WTC11 (cell line): ENCODE measurements around the gene SPN. TPM values are rescaled to one million over a fixed set of nuclear protein-coding genes. Genes with fewer than 3 reads are reported as not detected.

Experiments used
- ATAC-seq: fragments of 200-7000 bp; cut with Tn5 transposase; 2 replicates; pipeline ENCODE4 v1.10.0; 2021; ENCODE audit warnings: mild to moderate bottlenecking, moderate library complexity
- CTCF ChIA-PET: fragments of 300-600 bp; sonication (Branson Sonifier 250); formaldehyde crosslinking; loops from one replicate; lab custom pipeline; 2021; ENCODE audit warnings: antibody characterized with exemption; lab: Charles Lee
- POLR2A ChIA-PET: fragments of 350-600 bp; sonication (Branson Sonifier 250); formaldehyde crosslinking; loops from one replicate; lab custom pipeline; 2021; ENCODE audit warnings: antibody characterized with exemption; lab: Charles Lee
- DNase-seq: peaks from one replicate; pipeline ENCODE4 v3.0.0; 2021; ENCODE audit warnings: low spot score
- H3K27ac Mint-ChIP-seq: 2 replicates; pipeline ENCODE4 v1.8.0; 2021; ENCODE audit warnings: mixed read lengths
- H3K27me3 Mint-ChIP-seq: 2 replicates; pipeline ENCODE4 v1.8.0; 2021; ENCODE audit warnings: low read depth, mild to moderate bottlenecking, moderate library complexity, mixed read lengths
- H3K36me3 Mint-ChIP-seq: 2 replicates; pipeline ENCODE4 v1.8.0; 2021; ENCODE audit warnings: mixed read lengths
- H3K4me1 Mint-ChIP-seq: 2 replicates; pipeline ENCODE4 v1.8.0; 2022; ENCODE audit warnings: mixed read lengths
- H3K4me3 Mint-ChIP-seq: 2 replicates; pipeline ENCODE4 v1.8.0; 2021; ENCODE audit warnings: mild to moderate bottlenecking, moderate library complexity, mixed read lengths
- H3K9me3 Mint-ChIP-seq: 2 replicates; pipeline ENCODE4 v1.8.0; 2021; ENCODE audit warnings: mixed read lengths
- AR ChIP-seq: fragments of 250-450 bp; sonication (Bioruptor Pico); IDR thresholded peaks from 2 replicates; pipeline ENCODE4 v1.9.0; 2021; ENCODE audit warnings: mild to moderate bottlenecking
- ARID4B ChIP-seq: sonication (generic); formaldehyde crosslinking; IDR thresholded peaks from 2 replicates; pipeline ENCODE4 v1.8.0; 2023; ENCODE audit warnings: missing genetic modification reagents, mild to moderate bottlenecking, borderline replicate concordance
- ATF1 ChIP-seq: sonication (generic); formaldehyde crosslinking; IDR thresholded peaks from 2 replicates; pipeline ENCODE4 v1.8.1; 2023; ENCODE audit warnings: mild to moderate bottlenecking, moderate library complexity, missing genetic modification reagents
- ATF3 ChIP-seq: sonication (generic); formaldehyde crosslinking; conservative IDR thresholded peaks from 2 replicates; pipeline ENCODE4 v1.8.1; 2022; ENCODE audit warnings: mild to moderate bottlenecking, missing genetic modification reagents
- CBFB ChIP-seq: sonication (generic); formaldehyde crosslinking; IDR thresholded peaks from 2 replicates; pipeline ENCODE4 v1.8.1; 2022; ENCODE audit warnings: mild to moderate bottlenecking, low read depth, missing genetic modification reagents
- E2F4 ChIP-seq: sonication (generic); formaldehyde crosslinking; IDR thresholded peaks from 2 replicates; pipeline ENCODE4 v1.8.1; 2022; ENCODE audit warnings: low read depth, mild to moderate bottlenecking, moderate library complexity, missing genetic modification reagents, borderline replicate concordance
- EMX1 ChIP-seq: fragments of 250-450 bp; sonication (Bioruptor Pico); IDR thresholded peaks from 2 replicates; pipeline ENCODE4 v1.8.0; 2021; ENCODE audit warnings: mild to moderate bottlenecking
- FOXK1 ChIP-seq: sonication (generic); formaldehyde crosslinking; IDR thresholded peaks from 2 replicates; pipeline ENCODE4 v1.8.0; 2022; ENCODE audit warnings: mild to moderate bottlenecking, moderate library complexity, missing genetic modification reagents
- GABPB1 ChIP-seq: sonication (generic); formaldehyde crosslinking; IDR thresholded peaks from 2 replicates; pipeline ENCODE4 v1.8.1; 2023; ENCODE audit warnings: mild to moderate bottlenecking, missing genetic modification reagents
- GTF2I ChIP-seq: fragments of 250-450 bp; sonication (Bioruptor Pico); conservative IDR thresholded peaks from 2 replicates; pipeline ENCODE4 v1.4.0; 2021; ENCODE audit warnings: mild to moderate bottlenecking
- HMGA2 ChIP-seq: fragments of 250-450 bp; sonication (Bioruptor Pico); IDR thresholded peaks from 2 replicates; pipeline ENCODE4 v1.4.0; 2021; ENCODE audit warnings: mild to moderate bottlenecking, moderate library complexity
- IRF1 ChIP-seq: sonication (generic); formaldehyde crosslinking; IDR thresholded peaks from 2 replicates; pipeline ENCODE4 v1.8.0; 2023; ENCODE audit warnings: missing genetic modification reagents
- IRF2 ChIP-seq: sonication (generic); formaldehyde crosslinking; IDR thresholded peaks from 2 replicates; pipeline ENCODE4 v1.8.0; 2022; ENCODE audit warnings: low read depth, missing genetic modification reagents, borderline replicate concordance
- KAT7 ChIP-seq: sonication (generic); formaldehyde crosslinking; IDR thresholded peaks from 2 replicates; pipeline ENCODE4 v1.8.1; 2023; ENCODE audit warnings: missing genetic modification reagents, mild to moderate bottlenecking, borderline replicate concordance
- MAX ChIP-seq: sonication (generic); formaldehyde crosslinking; IDR thresholded peaks from 2 replicates; pipeline ENCODE4 v1.8.0; 2022; ENCODE audit warnings: mild to moderate bottlenecking, missing genetic modification reagents
- MXD4 ChIP-seq: fragments of 250-450 bp; sonication (Bioruptor Pico); IDR thresholded peaks from 2 replicates; pipeline ENCODE4 v1.8.0; 2021; ENCODE audit warnings: mild to moderate bottlenecking, moderate library complexity, borderline replicate concordance
- NFYB ChIP-seq: sonication (generic); formaldehyde crosslinking; conservative IDR thresholded peaks from 2 replicates; pipeline ENCODE4 v1.8.0; 2022; ENCODE audit warnings: low read depth, missing genetic modification reagents
- NR2C2 ChIP-seq: sonication (generic); formaldehyde crosslinking; IDR thresholded peaks from 2 replicates; pipeline ENCODE4 v1.8.0; 2022; ENCODE audit warnings: mild to moderate bottlenecking, missing genetic modification reagents
- NR3C1 ChIP-seq: sonication (generic); formaldehyde crosslinking; conservative IDR thresholded peaks from 2 replicates; pipeline ENCODE4 v1.8.1; 2023; ENCODE audit warnings: low read depth, mild to moderate bottlenecking, missing genetic modification reagents
- RELA ChIP-seq: sonication (generic); formaldehyde crosslinking; IDR thresholded peaks from 2 replicates; pipeline ENCODE4 v1.8.1; 2022; ENCODE audit warnings: missing genetic modification reagents, mild to moderate bottlenecking, borderline replicate concordance
- USF2 ChIP-seq: sonication (generic); formaldehyde crosslinking; IDR thresholded peaks from 2 replicates; pipeline ENCODE4 v1.8.1; 2023; ENCODE audit warnings: mild to moderate bottlenecking, missing genetic modification reagents, moderate library complexity
- ZNF138 ChIP-seq: sonication (generic); formaldehyde crosslinking; conservative IDR thresholded peaks from 2 replicates; pipeline ENCODE4 v1.8.1; 2022; ENCODE audit warnings: mild to moderate bottlenecking, moderate library complexity, missing genetic modification reagents
- ZNF416 ChIP-seq: fragments of 250-450 bp; sonication (Bioruptor Pico); IDR thresholded peaks from 2 replicates; pipeline ENCODE4 v1.9.0; 2021; ENCODE audit warnings: mild to moderate bottlenecking, inconsistent platforms
- ZNF423 ChIP-seq: fragments of 250-450 bp; sonication (Bioruptor Pico); IDR thresholded peaks from 2 replicates; pipeline ENCODE4 v2.1.2; 2022; ENCODE audit warnings: mild to moderate bottlenecking, moderate library complexity
- total RNA-seq: library from RNA; stranded (reverse); gene quantifications from 3 replicates; pipeline ENCODE4 v1.2.3, GENCODE V29; 2021
- TF ChIP-seq, protein P1 (sequence below): sonication (generic); formaldehyde crosslinking; IDR thresholded peaks from 2 replicates; pipeline ENCODE4 v1.8.0; 2022; ENCODE audit warnings: mild to moderate bottlenecking, missing genetic modification reagents

The SPN gene
- total RNA-seq, 1 experiment from 2014 or later, result 2.3 TPM

DNA sequence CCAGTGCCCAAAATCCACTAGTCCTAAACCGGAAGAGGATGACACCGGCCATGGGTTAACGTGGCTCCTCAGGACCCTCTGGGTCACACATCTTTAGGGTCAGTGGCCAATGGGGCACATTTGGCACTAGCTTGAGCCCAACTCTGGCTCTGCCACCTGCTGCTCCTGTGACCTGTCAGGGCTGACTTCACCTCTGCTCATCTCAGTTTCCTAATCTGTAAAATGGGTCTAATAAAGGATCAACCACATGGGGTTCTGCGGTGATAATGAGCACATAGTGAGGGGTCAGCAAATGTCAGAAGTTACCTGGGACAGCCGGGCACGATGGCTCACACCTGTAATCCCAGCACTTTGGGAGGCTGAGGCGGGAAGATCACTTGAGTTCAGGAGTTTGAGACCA is 34.3 kb downstream of the SPN start:
- ChIA-PET POLR2A (no interaction called here), CTCF (interaction anchor here (1.5 to 5.3 kb wide), 2 partner anchors 8 to 358 kb away, joined by 3 to 73 read pairs; no protein-coding TSS in a partner anchor)
- Mint-ChIP-seq H3K4me3 (no peak overlapping the region), H3K27ac (no peak overlapping the region), H3K4me1 (peaks cover 32% of the 10 kb centered on the region), H3K27me3 (no peaks in the 10 kb centered on the region), H3K9me3 (peaks cover 12% of the 10 kb centered on the region), H3K36me3 (peaks cover 30% of the 10 kb centered on the region)
- no peak for DNase-seq
- no peak for ATAC-seq
- TF ChIP-seq NR3C1 (no peak), NFYB (no peak), ARID4B (CRISPR knock-in tag) (no peak), IRF2 (CRISPR knock-in tag) (no peak), RELA (CRISPR knock-in tag) (no peak), FOXK1 (CRISPR knock-in tag) (no peak), EMX1 (no peak), ZNF423 (CRISPR knock-in tag) (no peak), KAT7 (CRISPR knock-in tag) (no peak), GTF2I (CRISPR knock-in tag) (no peak)

DNA sequence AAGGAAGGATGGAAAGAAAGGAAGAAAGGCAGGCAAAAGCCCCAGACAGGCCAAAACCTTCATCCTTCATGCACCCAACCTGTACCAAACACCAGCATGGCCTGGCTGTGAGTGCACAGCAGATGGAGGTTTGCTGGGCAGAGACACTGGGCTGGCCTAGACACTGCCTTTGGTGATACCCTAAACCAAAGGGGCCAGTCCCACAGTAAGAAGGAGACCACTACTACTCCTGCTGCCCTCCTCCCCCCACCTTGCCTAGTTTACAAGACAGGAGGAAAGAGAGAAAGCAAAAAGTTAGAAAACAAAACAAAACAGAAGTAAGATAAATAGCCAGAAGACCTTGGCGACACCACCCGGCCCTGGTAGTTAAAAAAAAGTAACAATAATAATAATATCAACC is 35.0 kb downstream of the SPN start:
- TF ChIP-seq MAX (CRISPR knock-in tag), result no peak
- TF ChIP-seq KAT7 (CRISPR knock-in tag), result no peak
- TF ChIP-seq ZNF416 (CRISPR knock-in tag), result no peak
- TF ChIP-seq USF2 (CRISPR knock-in tag), result no peak
- no peak for TF ChIP-seq ATF3
- no peak for TF ChIP-seq E2F4
- no peak for TF ChIP-seq ATF1 (CRISPR knock-in tag)
- TF ChIP-seq GABPB1 (CRISPR knock-in tag), result no peak
- TF ChIP-seq FOXK1 (CRISPR knock-in tag), result no peak
- no peak for TF ChIP-seq IRF1 (CRISPR knock-in tag)
- no peak for TF ChIP-seq ZNF138 (CRISPR knock-in tag)
- TF ChIP-seq, protein P1, sequence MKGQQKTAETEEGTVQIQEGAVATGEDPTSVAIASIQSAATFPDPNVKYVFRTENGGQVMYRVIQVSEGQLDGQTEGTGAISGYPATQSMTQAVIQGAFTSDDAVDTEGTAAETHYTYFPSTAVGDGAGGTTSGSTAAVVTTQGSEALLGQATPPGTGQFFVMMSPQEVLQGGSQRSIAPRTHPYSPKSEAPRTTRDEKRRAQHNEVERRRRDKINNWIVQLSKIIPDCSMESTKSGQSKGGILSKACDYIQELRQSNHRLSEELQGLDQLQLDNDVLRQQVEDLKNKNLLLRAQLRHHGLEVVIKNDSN, result no peak
- no peak for TF ChIP-seq CBFB (CRISPR knock-in tag)
- TF ChIP-seq NR3C1, result no peak
- TF ChIP-seq AR, result no peak
- no peak for TF ChIP-seq NR2C2 (CRISPR knock-in tag)
- no peak for TF ChIP-seq MXD4 (CRISPR knock-in tag)
- TF ChIP-seq HMGA2 (CRISPR knock-in tag), result no peak
- DNase-seq (no peak), ATAC-seq (no peak)
- H3K4me1 Mint-ChIP-seq, result peaks cover 38% of the 10 kb centered on the region
- H3K27me3 Mint-ChIP-seq, result no peaks in the 10 kb centered on the region
- peaks cover 12% of the 10 kb centered on the region for H3K9me3 Mint-ChIP-seq
- ChIA-PET POLR2A (interaction anchor here (0.6 to 3.0 kb wide), 3 partner anchors 10 to 324 kb away, joined by 5 to 23 read pairs (median 5); partner anchors contain the start of gene QPRT), CTCF (interaction anchor here (1.0 to 5.3 kb wide), 8 partner anchors 9 to 334 kb away, joined by 3 to 73 read pairs (median 31); partner anchors contain the start of genes KIF22, PAGR1 and TLCD3B)
- H3K36me3 Mint-ChIP-seq, result peaks cover 30% of the 10 kb centered on the region
- H3K4me3 Mint-ChIP-seq, result no peak overlapping the region
- H3K27ac Mint-ChIP-seq, result no peak overlapping the region
